Measurements from ENCODE around the gene SH3TC1. TPM values are rescaled to one million over a fixed set of nuclear protein-coding genes. Genes with fewer than 3 reads are reported as not detected.

SH3TC1 gene
- total and polyA plus RNA-seq, 10 of the 15 experiments (the other 5 are each of a cell fraction or from before 2014, with no cell fraction given): 0.19 to 47.0 (median 18.4) TPM

DNA sequence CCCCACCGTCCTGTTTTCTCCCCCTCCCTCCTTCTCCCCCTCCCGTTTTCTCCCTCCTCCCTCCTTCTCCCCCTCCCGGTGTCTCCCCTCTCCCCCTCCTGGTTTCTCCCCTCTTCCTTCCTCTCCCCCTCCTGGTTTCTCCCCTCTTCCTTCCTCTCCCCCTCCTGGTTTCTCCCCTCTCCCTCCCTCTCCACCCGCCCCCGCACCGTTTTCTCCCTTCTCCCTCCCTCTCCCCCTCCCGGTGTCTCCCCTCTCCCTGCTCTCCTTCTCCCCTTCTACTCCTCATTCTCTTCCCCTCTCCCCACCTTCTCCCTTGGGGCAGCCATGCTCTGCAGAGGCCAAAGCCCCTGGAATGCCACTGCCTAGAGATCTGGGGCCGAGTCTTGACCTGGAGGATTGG is 12.2 kb downstream of the SH3TC1 start (continued):
- TF ChIP-seq, protein P1, sequence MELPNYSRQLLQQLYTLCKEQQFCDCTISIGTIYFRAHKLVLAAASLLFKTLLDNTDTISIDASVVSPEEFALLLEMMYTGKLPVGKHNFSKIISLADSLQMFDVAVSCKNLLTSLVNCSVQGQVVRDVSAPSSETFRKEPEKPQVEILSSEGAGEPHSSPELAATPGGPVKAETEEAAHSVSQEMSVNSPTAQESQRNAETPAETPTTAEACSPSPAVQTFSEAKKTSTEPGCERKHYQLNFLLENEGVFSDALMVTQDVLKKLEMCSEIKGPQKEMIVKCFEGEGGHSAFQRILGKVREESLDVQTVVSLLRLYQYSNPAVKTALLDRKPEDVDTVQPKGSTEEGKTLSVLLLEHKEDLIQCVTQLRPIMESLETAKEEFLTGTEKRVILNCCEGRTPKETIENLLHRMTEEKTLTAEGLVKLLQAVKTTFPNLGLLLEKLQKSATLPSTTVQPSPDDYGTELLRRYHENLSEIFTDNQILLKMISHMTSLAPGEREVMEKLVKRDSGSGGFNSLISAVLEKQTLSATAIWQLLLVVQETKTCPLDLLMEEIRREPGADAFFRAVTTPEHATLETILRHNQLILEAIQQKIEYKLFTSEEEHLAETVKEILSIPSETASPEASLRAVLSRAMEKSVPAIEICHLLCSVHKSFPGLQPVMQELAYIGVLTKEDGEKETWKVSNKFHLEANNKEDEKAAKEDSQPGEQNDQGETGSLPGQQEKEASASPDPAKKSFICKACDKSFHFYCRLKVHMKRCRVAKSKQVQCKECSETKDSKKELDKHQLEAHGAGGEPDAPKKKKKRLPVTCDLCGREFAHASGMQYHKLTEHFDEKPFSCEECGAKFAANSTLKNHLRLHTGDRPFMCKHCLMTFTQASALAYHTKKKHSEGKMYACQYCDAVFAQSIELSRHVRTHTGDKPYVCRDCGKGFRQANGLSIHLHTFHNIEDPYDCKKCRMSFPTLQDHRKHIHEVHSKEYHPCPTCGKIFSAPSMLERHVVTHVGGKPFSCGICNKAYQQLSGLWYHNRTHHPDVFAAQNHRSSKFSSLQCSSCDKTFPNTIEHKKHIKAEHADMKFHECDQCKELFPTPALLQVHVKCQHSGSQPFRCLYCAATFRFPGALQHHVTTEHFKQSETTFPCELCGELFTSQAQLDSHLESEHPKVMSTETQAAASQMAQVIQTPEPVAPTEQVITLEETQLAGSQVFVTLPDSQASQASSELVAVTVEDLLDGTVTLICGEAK (IDR thresholded peaks at IDR 0.05; ENCODE audit: borderline replicate concordance): no peak
- TF ChIP-seq DPF2 (IDR thresholded peaks at IDR 0.05) (no peak), PAX5 (IDR thresholded peaks at IDR 0.05; ENCODE audit: borderline replicate concordance, low read depth, low read length) (no peak), NFYB (IDR thresholded peaks at IDR 0.05; ENCODE audit: insufficient read depth, low read depth, low read length) (no peak), CHD2 (IDR thresholded peaks at IDR 0.05; ENCODE audit: borderline replicate concordance, low read depth, low read length) (no peak)

DNA sequence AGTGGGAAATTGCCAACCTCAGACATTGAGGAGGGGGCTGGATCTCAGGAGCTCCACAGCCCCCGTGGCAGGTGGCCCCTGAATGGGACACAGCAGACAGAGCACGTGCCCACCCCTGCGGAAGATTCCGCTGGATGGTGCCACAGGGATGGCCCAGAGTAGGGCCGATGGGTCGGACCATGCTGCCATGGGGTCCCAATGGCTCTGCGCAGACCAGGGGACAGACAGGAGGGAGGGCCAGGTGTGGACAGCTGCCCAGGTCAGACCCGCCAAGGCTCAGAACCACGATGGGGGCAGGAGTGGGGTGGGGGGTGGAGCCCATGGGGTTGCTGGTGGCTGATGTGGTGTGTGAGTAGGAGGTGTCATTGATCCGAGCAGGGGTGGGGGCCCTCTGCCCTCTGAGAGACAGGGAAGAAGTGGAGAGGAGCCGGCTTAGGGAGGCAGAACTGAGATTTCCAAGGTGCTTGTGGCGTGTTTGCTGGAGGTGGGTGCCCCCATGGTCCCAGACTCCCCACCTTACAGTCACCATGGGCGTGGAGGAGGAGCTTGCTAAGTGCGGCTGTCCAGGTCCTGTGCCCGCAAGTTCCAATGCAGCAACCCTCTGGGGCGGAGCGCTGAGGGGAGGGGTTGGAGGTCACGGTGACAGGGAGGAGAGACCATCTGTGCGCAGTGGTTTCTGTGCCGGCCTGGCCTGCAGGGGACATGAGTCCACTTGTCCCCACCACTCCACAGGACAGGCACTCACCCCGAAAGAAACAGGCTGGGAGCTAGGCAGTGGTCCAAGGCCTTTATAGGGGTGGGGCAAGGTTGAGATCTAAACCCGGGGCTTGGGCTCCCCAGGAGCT is 12.9 kb downstream of the SH3TC1 start:
- peak; percentile 35; the same call in 1 of the 2 replicates for TF ChIP-seq POLR2A (IDR thresholded peaks at IDR 0.05; ENCODE audit: low read depth, low read length)
- TF ChIP-seq BACH1 (IDR thresholded peaks at IDR 0.05; ENCODE audit: borderline replicate concordance): no peak
- no peak for TF ChIP-seq ZNF24 (IDR thresholded peaks at IDR 0.05)
- POLR2A ChIA-PET: no interaction called here

More for the DNA sequence above, 12.9 kb downstream of the SH3TC1 start:
- no peak overlapping the region for H3K27ac ChIP-seq (ENCODE audit: control insufficient read depth, insufficient read depth)
- H3K36me3 ChIP-seq (ENCODE audit: control insufficient read depth in 2 of 2, insufficient read depth in 2 of 2, low read length in 1 of 2): peaks cover 4 to 12% of the 10 kb centered on the region in 2 experiments; a peak in 3 of 4 replicates
- H3K79me2 ChIP-seq (ENCODE audit: control insufficient read depth, insufficient read depth, low read length): no peaks in the 10 kb centered on the region
- no peak for DNase-seq (ENCODE audit: low read depth, low spot score)
- peak; percentile 17 for ATAC-seq
- no peak overlapping the region for H3K4me3 ChIP-seq
- ChIA-PET CTCF (interaction anchor here (0.8 kb wide), 1 partner anchor 35 kb away, joined by 4 read pairs; no protein-coding TSS in a partner anchor), SMC1A (ENCODE audit: uncharacterized antibody, unreplicated experiment) (no interaction called here), RAD21 (ENCODE audit: unreplicated experiment) (no interaction called here)
- WGBS (ENCODE audit: insufficient coverage, insufficient replicate concordance, low lambda C conversion rate, missing lambda C conversion rate): 91% methylated on average over 19 of the region's 22 CpGs
- H3K4me1 ChIP-seq (ENCODE audit: control insufficient read depth, insufficient read depth, low read length): no peaks in the 10 kb centered on the region
- intact Hi-C loops (cut with micrococcal nuclease; ENCODE audit: unreplicated experiment): no loop called here
- no peaks in the 10 kb centered on the region for H4K20me1 ChIP-seq (ENCODE audit: control insufficient read depth, insufficient read depth)
- in situ Hi-C loops (cut with MboI): no loop called here
- H2AFZ ChIP-seq (ENCODE audit: control insufficient read depth, low read depth, low read length): no peak overlapping the region
- FAIRE-seq: no peak
- H3K9ac ChIP-seq (ENCODE audit: control insufficient read depth, insufficient read depth, low read length): no peak overlapping the region
- H3K4me2 ChIP-seq (ENCODE audit: control insufficient read depth, insufficient read depth): no peak overlapping the region
- H3K9me3 ChIP-seq (replicated peaks; ENCODE audit: control insufficient read depth, insufficient read depth, low read length): no peaks in the 10 kb centered on the region
- no peaks in the 10 kb centered on the region for H3K27me3 ChIP-seq (replicated peaks in 1 of 2; ENCODE audit: control insufficient read depth in 2 of 2, insufficient read depth in 2 of 2, low read length in 1 of 2)
- no TSS peak for BruUV-seq (replicated peaks)

All from GM12878 (cell line).